NCI-H187 (cell line): ENCODE data around the gene TMCC2.

Experiments used
- DNase-seq, 2 experiments: peaks; one replicate each; lab custom pipeline; 2025; lab: John Stamatoyannopoulos, UW

The TMCC2 gene

DNA sequence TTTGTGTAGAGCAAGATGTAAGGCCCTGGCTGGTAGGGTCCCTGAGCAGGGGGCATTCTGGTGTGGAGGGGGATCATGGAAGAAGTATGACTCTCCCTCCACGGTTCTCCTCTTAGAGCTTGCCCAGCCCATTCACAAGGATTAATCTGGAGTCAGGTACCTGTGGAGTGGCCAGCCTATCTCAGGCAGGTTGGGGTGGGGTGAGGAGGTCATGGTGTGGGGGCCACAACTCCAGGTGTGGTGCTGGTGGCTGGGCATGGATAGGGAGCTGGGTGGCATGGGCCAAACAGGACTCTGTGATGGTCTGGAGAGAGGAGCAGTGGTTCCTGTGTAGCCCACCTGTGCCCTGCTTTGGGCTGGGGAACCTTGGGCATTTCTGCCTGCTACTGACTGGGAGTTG lies 32.3 kb downstream of the TMCC2 start:
- DNase-seq, result no peak

DNA sequence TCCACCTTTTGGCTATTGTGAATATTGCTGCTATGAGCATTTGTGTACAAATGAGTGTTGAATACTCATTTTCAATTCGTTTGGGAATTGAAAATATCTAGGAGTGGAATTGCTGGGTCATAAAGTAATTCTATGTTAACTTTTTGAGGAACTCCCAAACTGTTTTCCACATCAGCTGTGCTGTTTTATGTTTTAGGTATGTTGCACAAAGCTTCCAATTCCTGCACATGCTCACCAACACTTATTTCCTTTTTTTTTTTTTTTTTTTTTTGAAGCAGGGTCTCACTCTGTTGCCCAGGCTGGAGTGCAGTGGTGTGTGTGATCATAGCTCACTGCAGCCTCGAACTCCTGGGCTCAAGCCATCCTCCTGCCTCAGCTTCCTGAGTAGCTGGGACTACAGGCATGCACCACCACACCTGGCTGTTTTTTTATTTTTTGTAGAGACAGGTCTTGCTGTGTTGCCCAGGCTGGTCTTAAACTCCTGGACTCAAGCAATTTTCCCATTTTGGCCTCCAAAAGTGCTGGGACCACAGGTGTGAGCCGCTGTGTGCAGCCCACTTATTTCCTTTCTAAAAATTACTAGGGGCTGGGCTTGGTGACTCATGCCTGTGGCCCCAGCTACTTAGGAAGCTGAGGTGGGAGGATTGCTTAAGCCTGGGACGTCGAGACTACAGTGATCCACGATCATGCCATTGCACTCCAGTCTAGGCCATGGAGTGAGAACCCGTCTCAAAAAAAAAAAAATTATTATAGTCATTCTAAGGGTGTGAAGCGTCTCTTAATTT lies 33.4 kb downstream of the TMCC2 start:
- no peak for DNase-seq

DNA sequence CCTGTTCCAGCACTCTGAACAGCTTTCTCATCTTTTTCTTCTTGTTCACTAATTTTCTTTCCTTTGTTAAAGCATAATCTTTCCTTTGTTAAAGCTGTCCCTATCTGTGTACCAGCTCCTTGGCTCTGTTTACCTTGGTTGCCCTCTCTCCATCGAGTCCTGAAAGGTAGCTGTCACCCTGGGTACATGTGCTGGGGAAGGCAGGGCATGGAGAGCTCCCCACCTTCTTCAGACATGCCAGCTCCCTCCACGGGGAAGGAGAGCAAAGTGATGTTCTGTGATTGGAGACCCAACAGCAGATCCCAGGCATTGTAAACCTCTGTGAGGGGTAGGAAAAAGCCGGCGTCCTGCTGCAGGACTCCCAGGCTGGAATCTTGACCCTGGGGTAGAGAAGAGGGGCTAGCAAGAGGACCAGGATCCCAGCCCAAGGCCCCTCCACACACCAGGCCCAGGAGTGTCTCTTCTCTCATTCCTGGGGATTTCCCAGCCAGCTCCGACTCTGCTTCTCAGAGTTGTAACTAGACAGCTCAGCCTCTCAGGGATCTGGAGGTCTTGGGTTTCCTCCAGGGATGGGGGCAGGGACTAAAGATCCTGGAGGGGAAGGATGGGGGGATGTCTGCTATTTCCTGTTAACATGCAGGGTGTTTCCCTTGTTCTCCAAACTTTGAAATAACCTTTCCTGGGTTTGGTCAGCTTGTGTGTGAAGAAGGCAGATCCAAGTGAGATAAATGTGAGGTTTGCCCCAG lies 34.4 kb downstream of the TMCC2 start:
- no peak for DNase-seq

DNA sequence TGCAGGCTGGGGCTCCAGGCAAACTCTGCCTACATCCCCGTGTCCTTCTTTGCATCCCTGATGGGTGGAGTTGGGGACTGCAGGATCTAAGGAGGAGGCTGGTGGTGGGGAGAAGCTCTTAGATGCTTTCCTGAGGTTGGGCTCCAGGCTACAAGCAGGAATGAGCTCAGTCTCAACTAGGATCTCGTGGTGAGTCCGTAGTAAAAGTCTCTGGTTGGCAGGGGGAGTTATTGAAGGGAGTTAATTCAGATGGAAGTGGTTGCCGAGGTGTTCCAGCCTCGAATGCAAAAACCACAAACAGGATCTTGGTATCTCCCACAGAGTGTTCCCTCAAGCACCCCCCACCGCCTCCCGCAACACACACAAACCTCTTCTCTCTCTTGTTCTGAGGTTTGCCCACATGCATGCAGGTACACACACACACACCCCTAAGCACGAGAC lies 35.0 kb downstream of the TMCC2 start:
- no peak for DNase-seq

DNA sequence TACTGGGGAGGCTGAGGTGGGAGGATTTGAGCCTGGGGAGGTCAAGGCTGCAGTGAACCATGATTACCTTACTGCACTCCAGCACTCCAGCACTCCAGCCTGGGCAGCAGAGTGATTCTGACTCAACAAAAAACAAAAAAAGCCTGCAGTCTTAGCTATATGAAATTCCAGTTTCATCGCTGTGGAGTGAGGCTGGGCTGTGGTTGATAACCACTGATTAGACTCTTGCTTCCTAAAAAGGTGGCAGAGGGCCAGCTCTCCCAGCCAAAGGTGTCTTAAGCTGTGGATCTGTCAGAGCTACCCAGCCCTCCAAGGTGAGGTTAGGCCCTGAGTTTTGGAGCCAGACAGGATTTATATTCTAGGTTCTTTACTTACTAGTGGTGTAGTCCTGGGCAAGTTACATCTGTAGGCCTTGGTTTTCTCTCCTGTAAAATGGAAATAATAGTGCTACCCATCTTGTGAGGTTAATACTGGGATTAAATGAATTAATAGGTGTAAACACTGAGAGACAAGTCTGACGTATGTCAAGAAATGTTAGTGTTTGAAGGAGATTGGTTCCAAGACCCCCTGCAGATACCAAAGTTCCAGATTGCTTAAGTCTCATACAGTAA lies 35.9 kb downstream of the TMCC2 start:
- DNase-seq, result no peak

DNA sequence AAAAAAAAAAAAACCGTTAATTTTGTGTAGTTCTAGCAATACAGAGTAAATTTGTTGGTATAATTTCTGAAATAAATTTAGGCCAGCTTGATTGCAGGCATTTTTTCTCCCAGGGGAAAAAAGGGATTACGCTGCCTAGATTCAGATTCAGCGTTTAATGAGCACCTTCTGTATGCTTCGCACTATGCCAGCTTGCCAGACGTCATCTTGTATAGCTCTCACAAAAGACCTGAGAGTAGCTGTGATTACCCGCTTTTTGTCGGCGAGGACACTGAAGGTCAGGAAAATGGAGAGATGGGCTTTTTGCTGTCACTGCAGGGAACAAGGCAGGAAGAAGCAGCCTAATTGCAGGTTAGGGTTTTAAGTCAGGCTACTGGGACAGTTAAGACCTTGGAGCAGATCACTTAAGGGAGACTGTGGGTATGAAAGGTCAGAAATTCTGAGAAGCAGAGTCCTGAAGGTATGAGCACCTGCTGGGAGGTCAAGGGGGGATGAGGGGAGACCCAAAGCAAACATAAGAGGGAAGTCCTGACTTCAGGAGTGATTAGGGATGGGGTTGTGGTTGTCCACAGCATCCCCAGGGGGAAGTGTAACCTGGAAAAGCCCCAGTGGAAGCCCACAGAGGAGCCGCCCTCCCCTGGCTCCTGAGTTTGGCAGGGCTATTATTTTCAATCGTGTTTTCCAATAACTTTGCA lies 39.0 kb downstream of the TMCC2 start:
- no peak for DNase-seq

DNA sequence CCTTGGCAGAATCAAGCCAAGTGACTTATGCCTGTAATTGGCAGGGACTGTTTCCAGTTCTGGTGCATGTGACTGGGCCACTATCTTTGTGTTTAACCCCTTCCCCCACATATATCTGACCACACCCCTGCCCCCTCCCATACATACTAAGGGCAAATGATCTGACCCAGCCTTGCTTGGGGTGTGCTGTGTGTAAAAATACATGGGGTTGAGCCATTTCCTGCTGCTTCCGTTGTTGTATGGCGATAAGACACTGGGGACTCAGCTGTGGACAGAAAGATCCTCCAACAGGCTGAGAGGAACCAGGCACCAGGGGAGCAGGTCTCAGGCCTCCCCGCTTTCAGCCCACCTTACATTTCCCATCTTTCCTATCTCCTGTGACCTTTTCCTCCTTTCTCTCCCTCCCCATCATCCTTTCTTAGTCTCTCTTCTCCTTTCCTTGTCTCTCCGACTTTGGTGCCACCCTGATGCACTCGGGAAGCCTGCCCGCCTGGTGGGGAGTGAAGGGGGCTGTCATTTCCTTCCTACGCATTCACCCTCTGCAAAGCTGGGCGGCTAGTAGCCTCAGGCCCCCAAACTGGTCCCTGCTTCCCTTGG lies 39.7 kb downstream of the TMCC2 start:
- DNase-seq, result no peak

DNA sequence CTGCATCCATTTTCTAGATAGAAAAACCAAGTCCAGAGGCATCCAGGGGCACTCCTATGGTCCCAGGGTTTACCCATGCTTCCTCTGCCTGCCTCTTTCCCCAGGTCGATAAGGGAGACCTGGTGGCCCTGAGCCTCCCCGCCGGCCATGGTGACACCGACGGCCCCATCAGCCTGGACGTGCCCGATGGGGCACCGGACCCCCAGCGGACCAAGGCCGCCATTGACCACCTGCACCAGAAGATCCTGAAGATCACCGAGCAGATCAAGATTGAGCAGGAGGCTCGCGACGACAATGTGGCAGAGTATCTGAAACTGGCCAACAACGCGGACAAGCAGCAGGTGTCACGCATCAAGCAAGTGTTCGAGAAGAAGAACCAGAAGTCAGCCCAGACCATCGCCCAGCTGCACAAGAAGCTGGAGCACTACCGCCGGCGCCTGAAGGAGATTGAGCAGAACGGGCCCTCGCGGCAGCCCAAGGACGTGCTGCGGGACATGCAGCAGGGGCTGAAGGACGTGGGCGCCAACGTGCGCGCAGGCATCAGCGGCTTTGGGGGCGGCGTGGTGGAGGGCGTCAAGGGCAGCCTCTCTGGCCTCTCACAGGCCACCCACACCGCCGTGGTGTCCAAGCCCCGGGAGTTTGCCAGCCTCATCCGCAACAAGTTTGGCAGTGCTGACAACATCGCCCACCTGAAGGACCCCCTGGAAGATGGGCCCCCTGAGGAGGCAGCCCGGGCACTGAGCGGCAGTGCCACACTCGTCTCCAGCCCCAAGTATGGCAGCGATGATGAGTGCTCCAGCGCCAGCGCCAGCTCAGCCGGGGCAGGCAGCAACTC lies 41.3 kb downstream of the TMCC2 start:
- no peak for DNase-seq

DNA sequence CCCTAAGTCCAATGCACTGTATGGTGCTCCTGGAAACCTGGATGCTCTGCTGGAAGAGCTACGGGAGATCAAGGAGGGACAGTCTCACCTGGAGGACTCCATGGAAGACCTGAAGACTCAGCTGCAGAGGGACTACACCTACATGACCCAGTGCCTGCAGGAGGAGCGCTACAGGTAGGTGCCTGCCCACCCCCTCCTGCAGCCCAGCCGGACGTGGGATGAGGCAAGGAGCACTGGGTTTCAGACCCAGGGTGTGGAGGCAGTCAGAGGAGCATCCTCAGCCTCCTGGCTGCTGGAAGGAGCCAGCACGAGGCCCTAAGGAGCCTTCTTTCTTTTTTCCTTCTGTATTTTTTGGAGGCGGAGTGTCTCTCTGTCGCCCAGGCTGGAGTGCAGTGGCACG lies 42.0 kb downstream of the TMCC2 start:
- DNase-seq, result no peak

DNA sequence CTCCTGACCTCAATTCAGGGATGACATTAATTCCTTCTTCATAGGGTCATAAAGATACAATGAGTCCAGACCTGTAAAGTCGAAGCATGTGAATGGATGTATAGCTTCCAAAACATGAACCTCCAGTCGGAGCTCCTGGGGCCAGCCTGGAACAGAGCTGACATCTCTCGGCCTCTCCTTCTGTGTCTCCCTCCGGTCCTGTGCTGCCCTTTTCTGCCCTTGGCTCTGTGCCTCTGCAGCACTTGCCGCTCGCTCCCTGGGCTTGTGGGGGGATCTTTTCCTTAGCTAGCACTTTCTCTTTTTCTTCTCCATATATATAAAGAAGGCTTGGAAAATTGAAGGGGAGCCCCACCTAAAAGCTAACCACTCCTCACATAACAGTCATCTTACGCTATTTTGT lies 42.5 kb downstream of the TMCC2 start:
- no peak for DNase-seq

DNA sequence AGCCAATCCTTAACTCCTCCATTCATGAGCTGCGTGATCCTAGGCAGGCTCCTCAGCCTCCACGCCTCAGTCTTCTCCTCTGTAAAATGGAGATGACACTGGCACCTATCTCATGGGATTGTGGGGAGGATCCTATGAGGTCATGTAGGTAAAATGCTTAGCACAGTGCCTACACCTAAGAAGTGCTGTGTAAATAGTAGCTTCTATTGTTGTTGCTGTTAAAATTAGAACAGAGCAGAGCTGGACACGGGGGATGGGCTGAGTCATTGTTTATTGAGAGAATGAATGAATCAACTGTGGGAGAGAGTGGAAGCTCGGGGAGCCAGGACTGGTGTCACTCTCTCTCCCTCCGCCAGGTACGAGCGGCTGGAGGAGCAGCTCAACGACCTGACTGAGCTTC lies 43.0 kb downstream of the TMCC2 start:
- DNase-seq, result no peak

DNA sequence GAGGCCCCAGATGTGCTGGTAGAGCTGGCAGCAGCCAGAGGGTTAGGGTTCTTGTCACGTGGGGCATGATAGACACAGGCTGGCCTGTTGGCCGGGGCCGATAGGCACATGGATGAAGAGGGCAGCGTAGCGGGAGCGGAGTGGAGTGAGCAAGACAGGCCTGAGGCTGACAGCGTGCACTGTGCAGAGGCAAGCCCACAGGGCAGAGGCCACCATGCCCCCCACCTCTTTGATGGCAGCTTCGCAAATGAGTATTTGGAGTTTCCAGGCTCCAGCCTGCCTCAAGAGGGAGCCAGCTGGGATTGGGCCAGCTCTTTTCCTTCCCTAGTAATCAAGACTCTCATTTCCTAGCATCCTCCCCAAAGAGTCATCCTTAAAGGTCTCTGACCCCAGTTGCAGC lies 43.5 kb downstream of the TMCC2 start:
- DNase-seq, result no peak

DNA sequence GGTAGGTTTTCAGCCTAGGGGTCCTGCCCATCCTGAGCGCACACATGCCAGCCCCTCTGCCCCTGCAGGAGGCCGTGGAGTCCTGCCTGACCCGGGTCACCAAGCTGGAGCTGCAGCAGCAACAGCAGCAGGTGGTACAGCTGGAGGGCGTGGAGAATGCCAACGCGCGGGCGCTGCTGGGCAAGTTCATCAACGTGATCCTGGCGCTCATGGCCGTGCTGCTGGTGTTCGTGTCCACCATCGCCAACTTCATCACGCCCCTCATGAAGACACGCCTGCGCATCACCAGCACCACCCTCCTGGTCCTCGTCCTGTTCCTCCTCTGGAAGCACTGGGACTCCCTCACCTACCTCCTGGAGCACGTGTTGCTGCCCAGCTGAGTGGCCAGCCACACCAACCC lies 44.0 kb downstream of the TMCC2 start:
- DNase-seq, result no peak

DNA sequence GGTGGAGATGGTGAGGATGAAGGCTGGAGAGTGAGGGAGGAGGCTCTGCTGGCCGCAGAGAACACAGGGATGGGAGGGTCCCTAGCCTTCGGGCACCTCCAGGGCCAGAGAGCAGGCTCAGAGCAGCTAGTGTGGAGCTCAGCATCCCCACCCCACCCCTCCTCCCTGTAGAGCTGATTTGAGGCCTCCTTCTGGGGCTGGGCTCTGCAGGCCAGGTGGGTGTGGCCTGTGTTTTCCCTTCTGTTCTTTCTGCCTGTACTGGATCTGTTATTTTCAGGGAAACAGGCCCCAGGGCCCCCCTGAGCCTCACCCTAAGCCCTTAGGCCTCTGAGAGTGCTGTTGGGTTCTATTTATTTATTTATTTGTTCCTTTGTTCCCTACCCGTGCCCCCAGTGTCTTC lies 44.8 kb downstream of the TMCC2 start:
- DNase-seq, result no peak

DNA sequence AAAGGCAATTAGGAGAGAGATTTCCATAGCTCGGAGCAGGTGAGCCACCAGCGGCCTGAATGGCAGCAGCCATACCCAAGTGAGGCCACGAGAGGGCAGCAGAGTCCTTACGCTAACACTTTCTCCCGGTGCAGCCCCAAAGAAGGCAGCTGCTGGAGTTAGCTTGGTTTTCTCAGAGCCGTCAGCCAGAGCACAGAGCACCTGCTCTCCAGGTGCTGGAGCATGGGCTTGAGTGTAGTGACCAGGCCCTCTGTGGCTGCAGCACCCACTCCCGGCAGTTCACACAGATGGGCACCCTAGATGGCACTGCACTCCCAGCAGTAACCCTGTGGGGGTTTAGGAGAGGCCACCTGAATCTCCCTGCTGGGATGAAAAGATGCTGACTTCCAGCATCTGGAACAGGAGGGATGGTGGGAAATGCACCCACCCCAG lies 45.8 kb downstream of the TMCC2 start:
- DNase-seq, result peak; percentile 93 to 97

DNA sequence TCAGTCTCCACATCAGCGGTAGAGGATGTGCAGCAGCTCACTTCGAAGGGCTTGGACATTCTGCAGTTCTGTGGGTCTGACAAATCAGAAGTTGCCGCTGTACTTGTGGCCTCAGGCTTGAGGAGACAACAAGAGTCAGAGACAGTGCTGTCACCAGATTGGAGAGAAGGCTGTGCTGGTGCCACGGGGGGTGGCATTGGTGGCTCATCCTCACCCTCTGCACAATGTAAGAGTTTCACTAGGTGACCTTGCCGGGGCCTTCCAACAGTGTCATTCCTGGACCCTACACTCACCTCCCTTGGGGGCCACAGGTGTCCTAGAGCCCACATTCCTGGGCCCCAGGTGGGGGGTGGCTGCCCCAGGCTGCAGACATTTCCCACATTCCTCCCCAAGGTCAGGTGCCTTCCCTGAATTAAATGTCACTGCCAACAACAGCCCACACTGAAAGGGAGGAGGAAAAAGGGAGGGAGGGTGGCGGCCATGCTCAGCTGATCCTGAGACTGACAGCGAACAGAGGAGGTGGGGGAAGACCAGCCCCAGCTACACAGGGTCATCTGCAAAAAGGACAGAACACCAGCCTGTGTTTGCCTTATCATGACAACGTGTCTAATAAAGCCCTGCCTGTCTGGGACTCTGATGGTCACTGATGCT lies 46.4 kb downstream of the TMCC2 start:
- DNase-seq, result no peak

DNA sequence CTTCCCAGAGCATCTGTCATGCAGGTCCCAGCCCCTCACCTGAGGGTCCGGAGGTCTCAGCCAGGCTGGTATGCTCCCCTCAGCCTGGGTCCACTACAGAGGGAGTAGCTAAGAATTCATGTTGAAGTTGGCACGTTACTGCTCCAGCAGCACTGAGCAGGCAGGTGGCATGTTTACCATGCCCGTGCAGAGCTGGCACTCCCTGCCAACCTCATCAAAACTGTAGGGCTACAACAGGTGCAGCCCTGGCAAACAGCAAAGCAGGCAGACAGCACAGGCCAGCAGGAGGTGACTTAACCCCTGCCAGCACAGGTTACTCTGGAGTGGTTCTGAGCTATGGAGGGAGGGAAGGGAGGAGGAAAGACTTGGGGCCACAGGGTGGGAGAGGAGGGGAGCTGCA lies 47.4 kb downstream of the TMCC2 start:
- no peak for DNase-seq

DNA sequence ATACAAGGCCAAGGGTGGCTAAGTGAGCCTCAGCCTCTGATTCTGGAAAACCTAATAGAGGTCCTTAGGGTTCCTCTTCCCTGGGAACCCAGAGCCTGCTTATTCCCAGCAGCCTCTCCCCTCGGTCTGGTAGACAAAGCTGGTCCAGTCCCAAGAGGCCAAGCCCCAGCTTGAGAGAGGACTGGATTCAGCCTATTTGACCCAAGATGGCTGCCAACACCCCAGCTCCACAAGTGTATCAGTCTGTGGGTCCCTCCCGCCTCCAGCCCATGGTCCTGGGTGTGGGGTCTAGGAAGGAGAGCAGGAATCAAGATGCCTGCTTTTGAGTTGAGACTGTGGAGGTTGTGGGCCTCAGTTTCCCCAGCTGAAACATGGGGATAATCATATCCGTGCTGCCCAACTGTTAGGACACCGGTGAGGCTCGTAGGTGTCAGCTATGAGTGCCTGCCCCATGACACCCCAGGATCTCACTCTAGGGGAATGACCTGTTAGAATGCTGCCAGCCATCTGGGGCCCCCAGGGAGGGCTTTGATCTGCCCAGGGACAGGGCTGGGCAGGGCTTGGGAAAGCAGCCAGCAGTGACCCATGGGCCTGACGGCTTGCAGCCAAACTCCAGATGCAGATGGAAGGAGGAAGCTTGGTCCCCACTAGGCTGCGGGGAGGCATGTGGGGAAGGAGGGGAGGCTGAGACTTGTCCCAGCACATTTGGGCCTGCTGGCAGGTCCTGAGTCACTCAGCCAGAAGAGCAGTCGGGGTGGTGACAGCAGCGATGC lies 48.4 kb downstream of the TMCC2 start:
- no peak for DNase-seq

DNA sequence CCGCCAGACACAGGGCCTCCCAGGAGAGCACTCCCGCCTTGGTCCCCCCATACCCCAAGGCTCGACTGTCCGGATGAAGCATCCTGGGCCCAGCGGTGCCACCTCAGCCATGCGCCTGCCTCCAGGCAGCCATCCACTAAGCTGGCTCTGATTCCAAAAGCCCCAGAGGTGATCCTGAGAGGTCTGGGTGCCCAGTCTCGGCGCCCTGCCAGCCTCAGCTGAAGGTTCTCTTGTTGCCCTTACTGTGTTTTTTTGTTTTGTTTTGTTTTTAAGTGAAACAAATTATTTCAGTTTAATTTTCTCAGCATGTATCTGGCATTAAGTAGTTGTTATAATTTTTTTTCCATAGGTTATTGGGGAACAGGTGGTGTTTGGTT lies 48.9 kb downstream of the TMCC2 start:
- DNase-seq, result no peak

DNA sequence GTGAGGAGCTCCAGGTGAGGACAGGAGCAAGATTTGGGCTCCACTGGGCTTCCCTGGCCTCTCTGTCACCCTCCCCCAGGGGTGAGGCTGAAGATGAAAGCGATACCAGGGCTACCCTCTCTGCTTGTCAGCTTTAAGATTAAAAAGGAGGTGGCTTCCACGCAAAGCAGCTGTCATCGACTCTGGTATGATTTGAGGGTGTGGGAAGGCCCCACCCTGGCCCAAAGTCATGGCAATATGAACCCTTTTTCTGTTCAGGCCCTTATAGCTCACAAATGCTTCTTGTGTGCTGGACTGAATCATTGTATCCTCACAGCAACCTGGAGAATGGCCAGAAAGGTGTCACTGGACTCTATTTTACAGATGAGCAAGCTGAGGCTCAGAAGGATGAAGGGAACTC lies 52.2 kb downstream of the TMCC2 start:
- DNase-seq, result no peak
